Caki2 (cell line): ENCODE data around the gene CDK17. TPM values are rescaled to one million over a fixed set of nuclear protein-coding genes. Genes with fewer than 3 reads are reported as not detected.
"Not testable (repeated sequence)": the region's sequence is repeated elsewhere in the genome, so short reads cannot be mapped to it uniquely, and the experiment has no call there.

ENCODE experiments used
- DNase-seq: peaks from one replicate; pipeline ENCODE4 v3.0.0-alpha.2; 2015; ENCODE audit warnings: low read depth
- in situ Hi-C: cut with HindIII; loops from 2 replicates; pipeline ENCODE4 v1.10.0; 2016; ENCODE audit warnings: low sequenced_read_pairs, low pct_unique_long_range_greater_than_20kb, mixed read lengths
- total RNA-seq: library from RNA; depleted of rRNA; stranded (reverse); fragments of >200 nt; shearing (Covaris generic); gene quantifications from 2 replicates; pipeline ENCODE4 v1.2.3, GENCODE V29; 2014; ENCODE audit warnings: low replicate concordance

Gene CDK17
- total RNA-seq, 1 experiment from 2014 or later: 28.5 TPM

DNA sequence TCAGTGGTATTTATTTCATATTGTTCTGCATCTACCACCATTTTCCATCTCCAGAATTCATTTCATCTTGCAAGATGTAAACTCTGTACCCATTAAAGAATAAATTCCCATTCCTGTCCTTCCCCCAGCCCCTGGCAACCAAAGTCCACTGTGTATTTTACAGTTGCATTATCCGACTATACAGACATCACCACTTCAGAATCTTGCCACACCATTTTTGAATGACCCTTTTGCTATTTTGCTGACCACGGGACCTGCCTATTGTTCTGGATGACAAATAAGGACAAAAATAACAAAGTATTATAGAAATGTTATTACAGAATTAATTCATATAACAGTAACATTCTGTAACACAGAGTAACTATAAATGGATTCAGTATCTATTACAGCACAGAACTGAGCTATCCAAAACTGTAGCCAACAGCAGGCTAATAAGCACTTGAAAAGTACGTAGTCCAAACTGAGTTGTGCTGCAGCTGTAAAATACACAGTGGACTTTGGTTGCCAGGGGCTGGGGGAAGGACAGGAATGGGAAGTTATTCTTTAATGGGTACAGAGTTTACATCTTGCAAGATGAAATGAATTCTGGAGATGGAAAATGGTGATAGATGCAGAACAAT is 61.3 kb downstream of the CDK17 start:
- in situ Hi-C loops: no loop called here
- DNase-seq: no peak

DNA sequence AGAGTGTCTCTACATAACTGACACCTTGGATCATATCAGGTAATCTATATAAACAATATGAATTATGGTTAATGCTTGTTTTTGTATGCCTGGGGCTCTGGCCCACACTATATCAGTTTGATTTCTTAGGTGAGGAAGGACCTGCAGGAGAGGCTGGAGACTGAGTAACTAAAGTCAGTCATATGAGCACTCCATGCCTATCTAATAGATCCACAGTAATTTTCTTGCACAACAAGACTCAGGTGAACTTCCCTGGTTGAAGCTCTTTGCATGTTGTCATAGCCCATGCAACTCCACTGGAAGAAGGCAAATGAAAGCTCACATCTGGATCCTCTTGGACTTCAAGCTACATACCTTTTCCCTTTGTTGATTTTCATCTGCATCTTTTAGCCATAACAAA is 62.3 kb downstream of the CDK17 start:
- in situ Hi-C loops: no loop called here
- DNase-seq: no peak

DNA sequence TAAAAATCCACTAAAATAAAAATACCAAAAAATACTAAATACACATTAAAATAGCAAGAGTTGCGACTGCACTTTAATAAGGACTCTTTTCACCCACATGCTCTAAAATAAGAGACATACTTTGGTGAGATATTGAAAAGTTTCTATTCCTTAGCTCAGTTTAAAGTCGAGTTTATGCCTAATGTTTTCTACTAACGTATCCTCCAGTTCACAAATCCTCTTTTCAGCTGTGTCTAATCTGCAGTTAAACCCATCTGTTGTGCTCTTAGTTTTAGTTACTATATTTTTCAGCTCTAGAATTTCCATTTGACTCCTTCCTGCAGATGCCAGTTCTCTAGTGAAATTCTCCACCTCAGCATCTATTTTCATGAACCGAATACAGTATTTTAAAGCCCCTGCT is 63.8 kb downstream of the CDK17 start:
- no peak for DNase-seq
- in situ Hi-C loops: no loop called here

DNA sequence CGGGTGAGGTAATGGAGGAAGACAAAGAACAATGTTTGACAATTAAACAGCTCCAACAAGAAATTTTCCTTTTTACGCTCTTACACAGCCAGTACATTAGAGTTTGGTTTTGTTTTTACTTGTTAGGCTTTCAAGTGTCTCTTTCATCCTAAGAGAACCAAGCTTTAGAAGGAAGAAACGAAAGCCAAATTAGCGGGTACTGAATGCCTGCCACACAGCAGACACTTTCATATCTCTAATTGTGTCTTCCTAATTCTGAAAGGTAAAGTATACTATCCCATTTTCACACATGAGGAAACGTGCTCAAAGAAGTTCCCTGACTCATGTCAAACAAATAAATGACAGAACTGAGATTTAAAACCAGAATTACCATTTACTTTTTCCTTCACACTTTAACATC is 65.0 kb downstream of the CDK17 start:
- in situ Hi-C loops: no loop called here
- no peak for DNase-seq

DNA sequence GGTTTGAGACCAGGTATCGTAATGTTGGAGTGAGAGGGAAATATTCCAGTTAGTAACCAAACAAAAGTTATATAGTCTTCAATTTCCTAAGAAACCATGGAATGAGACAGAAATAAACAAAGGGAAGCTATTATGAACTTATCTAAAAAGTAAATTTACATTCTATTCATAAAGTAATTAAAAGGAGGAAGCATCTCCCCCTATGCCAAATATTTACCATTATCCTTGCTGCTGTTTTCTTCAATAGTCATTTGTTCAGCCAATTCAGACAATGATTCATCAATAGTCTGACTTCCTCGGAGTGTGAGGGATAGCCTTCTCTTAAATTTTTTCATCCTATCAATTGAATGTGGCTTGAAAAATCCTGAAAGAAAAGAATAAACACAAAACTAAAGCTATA is 65.7 kb downstream of the CDK17 start:
- no peak for DNase-seq
- in situ Hi-C loops: no loop called here

DNA sequence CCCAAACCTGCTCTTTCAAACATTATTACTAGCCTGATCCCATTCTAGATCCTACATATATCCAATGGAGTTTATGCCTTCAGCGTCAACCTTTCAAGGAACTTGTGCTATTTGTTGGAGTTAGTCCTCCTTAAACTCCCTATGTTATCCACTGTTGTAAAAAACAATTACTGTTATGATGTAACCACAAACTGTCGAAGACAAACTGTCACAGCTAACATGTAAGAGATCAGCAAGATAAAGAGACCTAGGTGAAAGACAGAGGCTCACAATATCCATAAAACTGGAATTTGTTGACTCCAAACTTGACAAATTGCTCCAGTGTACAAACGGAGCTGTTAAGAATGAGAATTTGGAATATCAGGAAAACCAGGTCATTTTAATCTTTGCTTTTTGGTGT is 70.7 kb downstream of the CDK17 start:
- no peak for DNase-seq
- in situ Hi-C loops: no loop called here

DNA sequence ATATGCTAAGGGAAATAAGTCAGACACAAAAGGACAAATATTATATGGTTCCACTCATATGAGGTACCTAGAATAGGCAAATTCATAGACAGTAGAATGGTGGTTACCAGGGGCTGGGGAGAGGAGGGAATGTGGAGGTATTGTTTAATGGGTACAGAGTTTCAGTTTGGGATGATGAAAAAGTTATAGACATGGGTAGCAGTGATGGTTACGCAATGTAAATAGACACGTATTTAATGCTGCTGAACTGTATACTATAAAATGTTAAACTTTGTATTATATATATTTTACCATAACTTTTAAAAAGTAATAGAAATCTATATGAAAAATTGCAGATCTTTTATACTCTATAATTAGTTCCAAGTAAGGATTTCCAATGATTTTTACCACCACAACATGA is 71.2 kb downstream of the CDK17 start:
- DNase-seq: no peak
- in situ Hi-C loops: no loop called here

DNA sequence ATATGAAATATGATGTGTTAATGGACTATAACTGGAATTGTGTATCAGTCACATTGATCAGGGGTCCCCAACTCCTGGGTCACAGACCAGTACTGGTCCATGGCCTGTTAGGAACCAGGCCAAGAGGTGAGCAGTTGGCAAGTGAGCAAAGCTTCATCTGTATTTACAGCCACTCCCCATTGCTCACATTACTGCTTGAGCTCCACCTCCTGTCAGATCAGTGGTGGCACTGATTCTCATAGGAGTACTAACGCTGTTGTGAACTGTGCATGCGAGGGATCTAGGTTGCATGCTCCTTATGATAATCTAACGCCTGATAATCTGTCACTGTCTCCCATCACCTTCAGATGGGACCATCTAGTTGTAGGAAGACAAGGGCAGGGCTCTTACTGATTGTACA is 72.3 kb downstream of the CDK17 start:
- DNase-seq: no peak
- in situ Hi-C loops: no loop called here

DNA sequence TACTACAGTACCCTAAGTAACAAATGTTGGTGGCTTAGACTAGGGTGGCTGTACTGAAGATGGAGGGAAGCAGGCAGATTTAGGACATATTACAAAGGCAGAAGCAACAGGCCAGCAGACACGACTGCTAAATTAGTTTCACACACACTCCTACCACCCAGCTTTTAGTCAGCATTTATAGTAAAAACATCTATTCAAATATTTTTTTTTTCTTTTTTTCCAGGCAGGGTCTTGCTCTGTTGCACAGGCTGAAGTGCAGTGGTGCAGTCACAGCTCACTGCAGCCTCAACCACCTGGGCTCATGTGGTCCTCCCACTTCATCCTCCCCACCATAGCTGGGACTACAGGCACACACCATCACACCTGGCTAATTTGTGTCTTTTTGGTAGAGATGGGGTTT is 72.9 kb downstream of the CDK17 start:
- DNase-seq: peak; percentile 10
- in situ Hi-C loops: no loop called here

DNA sequence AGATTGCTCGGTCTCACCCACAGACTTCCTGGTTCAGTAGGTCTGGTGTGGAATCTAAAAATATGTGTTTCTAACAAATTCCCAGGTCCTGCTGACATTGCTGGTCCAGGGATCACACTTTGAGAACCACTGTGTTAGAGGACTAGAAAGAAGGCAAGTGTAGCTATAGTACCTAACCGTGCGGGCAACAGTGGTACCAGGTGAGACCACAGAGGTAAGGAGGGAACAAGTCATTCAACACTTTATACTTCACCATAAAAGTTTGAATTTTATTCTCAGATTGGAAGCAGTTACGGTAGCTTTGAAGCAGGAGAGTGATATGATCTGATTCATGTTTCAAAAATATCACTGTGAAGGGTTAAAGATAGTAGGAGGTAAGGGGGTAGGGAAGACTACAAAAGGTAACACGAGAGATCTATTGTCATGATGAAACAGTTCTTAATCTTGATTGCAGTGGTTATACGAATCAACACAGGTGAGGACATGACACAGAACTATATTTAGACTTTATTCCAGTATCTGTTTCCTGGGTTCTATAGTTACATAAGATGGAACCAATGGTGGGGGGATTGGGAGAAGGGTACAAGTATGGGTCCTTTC is 73.5 kb downstream of the CDK17 start:
- in situ Hi-C loops: no loop called here
- DNase-seq: no peak

DNA sequence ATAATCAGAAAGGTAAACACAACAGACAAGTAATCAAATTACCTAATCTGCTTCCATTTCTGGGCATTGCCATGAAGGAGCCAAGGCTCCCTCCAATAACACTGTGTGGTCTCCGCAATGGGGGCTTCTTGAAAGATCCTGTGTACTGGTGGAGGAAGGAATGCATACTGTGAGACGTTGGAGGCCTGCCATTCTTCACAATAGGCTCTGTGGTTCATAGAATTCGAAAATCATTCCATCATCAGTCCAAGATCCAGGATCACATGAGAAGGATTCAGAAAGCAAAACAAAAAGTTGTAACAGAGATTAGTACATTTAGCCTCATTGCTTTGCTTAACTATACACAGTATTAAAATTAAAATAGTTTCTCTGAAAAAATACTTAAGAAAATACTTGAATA is 76.3 kb downstream of the CDK17 start:
- in situ Hi-C loops: no loop called here
- DNase-seq: no peak

DNA sequence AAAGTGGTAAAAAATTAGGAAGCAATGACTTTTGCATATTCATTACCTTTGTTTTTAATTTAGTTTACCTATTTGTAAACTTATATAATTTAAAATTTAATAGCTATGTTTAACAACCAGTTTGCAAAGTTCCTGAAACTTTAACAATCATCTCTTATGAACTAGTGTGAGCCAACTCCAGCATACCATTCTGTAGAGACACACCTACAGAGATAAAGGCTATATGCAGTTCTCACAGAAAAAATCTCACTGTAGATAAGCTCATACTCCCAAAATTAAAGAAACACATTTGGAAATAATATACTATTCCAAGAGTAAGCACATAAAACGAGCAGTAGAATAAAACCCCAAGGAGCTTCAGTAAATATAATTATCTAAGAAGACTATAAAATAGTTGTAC is 77.5 kb downstream of the CDK17 start:
- DNase-seq: no peak
- in situ Hi-C loops: no loop called here

DNA sequence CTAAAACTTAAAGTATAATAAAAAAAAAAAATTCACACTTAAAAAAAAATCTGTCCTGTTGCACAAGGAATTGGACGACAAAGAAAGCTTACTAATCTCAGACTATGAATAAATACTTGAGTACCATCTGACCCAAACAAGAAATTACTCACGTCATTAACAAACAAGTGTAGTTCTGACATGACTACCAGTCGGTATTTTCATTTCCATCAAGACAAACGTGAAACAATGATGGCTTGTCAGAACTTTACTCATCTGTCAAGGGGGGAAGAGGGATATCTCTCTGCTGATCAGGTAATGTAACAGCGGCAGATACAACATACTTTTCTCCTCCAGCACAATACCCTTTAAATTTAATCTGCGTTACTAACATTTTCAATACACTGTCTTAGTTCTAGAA is 78.3 kb downstream of the CDK17 start:
- in situ Hi-C loops: no loop called here
- no peak for DNase-seq

DNA sequence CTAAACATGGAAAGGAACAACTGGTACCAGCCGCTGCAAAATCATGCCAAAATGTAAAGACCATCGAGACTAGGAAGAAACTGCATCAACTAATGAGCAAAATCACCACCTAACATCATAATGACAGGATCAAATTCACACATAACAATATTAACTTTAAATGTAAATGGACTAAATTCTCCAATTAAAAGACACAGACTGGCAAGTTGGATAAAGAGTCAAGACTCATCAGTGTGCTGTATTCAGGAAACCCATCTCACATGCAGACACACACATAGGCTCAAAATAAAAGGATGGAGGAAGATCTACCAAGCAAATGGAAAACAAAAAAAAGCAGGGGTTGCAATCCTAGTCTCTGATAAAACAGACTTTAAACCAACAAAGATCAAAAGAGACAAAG is 82.4 kb downstream of the CDK17 start:
- in situ Hi-C loops, DNase-seq: not testable (repeated sequence)

DNA sequence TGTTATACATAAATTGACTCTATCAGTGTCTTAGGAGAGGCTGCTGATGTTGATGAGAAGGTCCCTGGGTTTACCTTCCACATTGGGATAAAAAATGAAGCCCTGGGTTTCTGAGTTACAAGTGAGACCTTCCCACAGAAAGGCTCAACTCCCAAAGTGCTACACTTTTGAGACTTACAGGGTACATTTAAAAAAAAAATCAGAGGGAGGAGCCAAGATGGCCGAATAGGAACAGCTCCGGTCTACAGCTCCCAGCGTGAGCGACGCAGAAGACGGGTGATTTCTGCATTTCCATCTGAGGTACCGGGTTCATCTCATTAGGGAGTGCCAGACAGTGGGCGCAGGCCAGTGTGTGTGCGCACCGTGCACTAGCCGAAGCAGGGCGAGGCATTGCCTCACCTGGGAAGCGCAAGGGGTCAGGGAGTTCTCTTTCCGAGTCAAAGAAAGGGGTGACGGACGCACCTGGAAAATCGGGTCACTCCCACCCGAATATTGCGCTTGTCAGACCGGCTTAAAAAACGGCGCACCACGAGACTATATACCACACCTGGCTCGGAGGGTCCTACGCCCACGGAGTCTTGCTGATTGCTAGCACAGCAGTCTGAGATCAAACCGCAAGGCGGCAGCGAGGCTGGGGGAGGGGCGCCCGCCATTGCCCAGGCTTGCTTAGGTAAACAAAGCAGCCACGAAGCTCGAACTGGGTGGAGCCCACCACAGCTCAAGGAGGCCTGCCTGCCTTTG is 84.3 kb downstream of the CDK17 start:
- DNase-seq, in situ Hi-C loops: not testable (repeated sequence)

DNA sequence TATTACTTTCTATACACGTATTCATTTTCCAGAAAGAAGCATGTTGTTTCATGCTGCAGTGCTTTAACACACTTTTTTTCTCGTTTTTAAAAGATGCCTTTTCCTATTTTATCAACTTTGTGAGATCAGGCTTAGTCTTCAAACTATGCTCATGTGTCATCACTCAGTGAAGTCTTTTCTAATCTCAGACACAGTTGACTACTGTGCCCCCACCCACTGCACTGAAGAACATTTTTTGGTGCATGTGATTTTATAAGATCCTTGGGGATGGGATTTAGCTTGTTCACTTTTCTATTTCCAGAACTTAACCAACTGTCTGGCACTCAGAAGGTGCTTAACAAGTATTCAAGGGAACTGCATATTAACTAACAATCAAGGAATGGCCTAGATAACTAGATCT is 85.5 kb downstream of the CDK17 start:
- in situ Hi-C loops: no loop called here
- DNase-seq: no peak

DNA sequence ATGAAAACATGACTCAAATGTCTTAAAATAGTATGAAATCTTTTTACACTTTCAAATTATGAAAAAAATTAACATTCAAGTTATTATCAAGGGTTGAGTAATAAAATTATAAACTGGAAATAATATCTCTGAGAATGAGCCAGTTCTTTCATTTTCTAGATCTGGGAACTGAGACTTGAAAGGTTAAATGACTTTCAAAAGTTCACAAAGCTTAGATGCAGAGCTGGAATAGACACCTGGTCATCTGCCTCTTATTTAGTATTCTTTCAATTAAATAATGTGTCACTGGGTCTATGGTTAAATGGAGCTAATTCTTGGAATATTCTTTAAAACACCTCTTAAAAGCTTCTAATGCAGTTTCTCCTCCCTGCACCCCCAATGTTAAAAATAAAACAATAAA is 86.6 kb downstream of the CDK17 start:
- in situ Hi-C loops: no loop called here
- DNase-seq: no peak

DNA sequence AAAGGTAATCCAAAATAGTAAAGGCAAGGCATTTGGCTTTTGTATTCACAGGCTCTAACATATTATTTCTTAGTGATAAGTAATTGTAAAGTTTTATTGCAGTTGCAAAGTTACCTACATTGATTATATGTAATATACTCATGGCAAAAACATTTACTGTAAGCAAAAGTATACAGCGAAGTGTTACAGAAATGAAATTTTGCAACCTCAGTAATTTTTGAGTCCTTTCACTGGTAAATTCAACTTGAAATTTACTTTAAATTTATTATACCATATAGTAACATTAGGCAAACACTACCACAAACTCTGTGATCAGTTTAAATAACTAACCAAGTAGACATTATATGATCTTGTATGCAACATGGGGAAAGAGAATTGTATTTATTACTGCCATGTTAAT is 89.0 kb downstream of the CDK17 start:
- in situ Hi-C loops: no loop called here

DNA sequence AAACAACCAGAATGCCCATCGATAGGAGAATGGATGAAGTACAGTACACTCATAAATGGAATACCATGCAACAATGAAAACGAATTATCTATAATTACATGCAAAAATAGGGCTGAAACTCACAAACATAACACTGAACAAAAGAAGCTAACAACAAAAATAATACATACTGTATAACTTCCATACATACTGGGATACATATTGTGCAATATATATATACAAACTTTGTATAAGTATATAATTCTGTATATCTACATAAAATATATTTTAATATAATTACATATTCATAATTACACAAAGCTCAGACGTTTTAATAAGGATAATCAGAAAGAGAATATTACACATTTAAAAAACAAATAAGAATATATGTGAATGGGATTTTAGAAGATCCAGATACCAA is 90.2 kb downstream of the CDK17 start:
- no peak for DNase-seq
- in situ Hi-C loops: no loop called here

More for the DNA sequence above, 89.0 kb downstream of the CDK17 start:
- no peak for DNase-seq

DNA sequence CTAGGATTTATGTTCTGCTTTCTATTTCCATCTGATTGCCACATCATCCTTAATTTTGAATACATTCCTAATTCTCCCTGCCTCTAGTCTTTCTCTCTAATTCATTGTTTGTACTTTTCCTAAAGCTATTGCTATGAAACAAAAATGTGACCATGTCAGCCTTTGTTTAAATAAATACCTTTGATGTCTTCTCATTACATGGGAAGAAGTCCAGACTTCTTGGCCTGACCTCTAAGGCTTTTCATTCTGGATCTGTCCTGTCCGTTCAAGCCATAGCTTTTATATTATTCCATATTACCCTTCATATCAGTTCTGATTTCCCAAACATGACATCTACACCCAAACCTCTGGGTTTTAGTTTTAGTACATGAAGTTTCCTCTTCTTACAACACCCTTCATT is 91.4 kb downstream of the CDK17 start:
- in situ Hi-C loops: no loop called here
- DNase-seq: no peak
